Thyroid gland (tissue), 4 donors: ENCODE measurements around the gene OTUD5.

Experiments used
- POLR2A ChIP-seq, 2 donors: fragments of 450-650 bp; IDR thresholded peaks; one replicate each; pipeline ENCODE4 v1.6.1; 2017; ENCODE audit warnings: antibody characterized with exemption in 2 of 2, mild to moderate bottlenecking in 2 of 2, moderate library complexity in 1 of 2
- TF ChIP-seq, protein P1 (sequence below), 6 experiments: fragments of 200-600 bp in 3 of 6; fragments of 450-650 bp in 3 of 6; sonication (generic) in 3 of 6; IDR thresholded peaks; one replicate each; pipeline ENCODE4 v1.5.1; 2016 to 2019; ENCODE audit warnings: antibody characterized with exemption in 6 of 6, mild to moderate bottlenecking in 2 of 6, inconsistent platforms in 1 of 6, moderate library complexity in 1 of 6

DNA sequence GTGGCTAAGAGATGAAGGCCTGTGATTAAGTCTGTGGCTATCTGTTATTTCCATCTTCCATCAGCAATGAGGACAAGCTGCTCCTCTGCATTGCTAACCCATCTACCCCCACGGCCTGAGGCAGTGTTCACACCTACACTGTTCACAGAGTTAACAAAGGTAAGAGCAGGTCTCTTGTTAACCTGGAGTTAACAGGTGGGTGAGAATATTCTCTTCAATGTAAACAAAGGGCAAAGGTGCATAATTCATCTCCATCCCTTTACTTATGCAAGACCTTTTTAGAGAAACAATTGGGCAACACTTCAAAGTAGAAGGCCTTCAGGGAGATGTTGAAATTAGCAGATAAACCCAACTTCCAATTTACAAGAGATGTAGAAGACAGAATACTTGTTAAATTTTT lies 48.8 kb downstream of the OTUD5 start:
- no peak for TF ChIP-seq POLR2A (IDR thresholded peaks at IDR 0.05)
- TF ChIP-seq, protein P1, sequence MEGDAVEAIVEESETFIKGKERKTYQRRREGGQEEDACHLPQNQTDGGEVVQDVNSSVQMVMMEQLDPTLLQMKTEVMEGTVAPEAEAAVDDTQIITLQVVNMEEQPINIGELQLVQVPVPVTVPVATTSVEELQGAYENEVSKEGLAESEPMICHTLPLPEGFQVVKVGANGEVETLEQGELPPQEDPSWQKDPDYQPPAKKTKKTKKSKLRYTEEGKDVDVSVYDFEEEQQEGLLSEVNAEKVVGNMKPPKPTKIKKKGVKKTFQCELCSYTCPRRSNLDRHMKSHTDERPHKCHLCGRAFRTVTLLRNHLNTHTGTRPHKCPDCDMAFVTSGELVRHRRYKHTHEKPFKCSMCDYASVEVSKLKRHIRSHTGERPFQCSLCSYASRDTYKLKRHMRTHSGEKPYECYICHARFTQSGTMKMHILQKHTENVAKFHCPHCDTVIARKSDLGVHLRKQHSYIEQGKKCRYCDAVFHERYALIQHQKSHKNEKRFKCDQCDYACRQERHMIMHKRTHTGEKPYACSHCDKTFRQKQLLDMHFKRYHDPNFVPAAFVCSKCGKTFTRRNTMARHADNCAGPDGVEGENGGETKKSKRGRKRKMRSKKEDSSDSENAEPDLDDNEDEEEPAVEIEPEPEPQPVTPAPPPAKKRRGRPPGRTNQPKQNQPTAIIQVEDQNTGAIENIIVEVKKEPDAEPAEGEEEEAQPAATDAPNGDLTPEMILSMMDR (IDR thresholded peaks at IDR 0.05), result no peak
